ENCODE data around the gene EIF2S1.

EIF2S1 gene

DNA sequence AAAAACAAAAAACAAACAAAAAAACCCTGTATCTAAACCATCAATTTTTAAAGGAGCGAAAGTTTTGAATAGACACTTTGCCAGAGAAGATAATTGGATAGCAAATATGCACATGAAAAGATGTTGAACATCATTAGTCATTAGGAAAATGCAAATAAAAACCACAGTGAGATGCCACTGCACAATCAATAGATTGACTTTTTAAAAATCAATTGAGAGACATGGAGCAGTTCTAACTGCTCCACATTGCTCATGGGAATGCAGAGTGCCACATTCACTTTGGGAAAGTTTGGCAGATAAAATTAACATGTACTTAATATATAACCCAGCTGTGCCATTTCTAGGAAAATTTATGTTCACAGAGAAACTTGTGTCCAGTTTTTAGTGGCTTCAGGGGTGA lies 12.7 kb downstream of the EIF2S1 start:
- no peak overlapping the region for H3K4me3 ChIP-seq (replicated peaks; ENCODE audit: low read depth, low read length)
- TF ChIP-seq, protein P1, sequence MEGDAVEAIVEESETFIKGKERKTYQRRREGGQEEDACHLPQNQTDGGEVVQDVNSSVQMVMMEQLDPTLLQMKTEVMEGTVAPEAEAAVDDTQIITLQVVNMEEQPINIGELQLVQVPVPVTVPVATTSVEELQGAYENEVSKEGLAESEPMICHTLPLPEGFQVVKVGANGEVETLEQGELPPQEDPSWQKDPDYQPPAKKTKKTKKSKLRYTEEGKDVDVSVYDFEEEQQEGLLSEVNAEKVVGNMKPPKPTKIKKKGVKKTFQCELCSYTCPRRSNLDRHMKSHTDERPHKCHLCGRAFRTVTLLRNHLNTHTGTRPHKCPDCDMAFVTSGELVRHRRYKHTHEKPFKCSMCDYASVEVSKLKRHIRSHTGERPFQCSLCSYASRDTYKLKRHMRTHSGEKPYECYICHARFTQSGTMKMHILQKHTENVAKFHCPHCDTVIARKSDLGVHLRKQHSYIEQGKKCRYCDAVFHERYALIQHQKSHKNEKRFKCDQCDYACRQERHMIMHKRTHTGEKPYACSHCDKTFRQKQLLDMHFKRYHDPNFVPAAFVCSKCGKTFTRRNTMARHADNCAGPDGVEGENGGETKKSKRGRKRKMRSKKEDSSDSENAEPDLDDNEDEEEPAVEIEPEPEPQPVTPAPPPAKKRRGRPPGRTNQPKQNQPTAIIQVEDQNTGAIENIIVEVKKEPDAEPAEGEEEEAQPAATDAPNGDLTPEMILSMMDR (IDR thresholded peaks at IDR 0.05; ENCODE audit: low read length, missing control alignments) = no peak
- no peak for DNase-seq (ENCODE audit: low read depth)

DNA sequence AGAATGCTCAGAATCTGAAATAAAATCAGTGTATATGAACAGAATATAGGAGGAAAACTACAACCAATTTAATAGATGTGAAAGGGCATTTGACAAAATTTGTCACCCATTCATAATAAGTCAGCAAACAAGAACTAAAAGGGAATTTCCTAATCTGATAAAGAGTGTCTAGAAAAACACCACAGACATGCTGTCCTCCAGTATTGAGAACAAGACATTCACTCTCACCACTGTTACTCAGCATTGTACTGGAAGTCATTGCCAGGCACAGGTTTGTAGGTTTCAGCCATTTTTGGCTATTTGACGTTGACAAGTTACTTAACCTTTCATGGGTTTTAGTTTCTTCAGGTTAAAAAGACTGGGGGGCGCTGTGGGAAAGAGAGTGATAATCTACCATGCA lies 13.2 kb downstream of the EIF2S1 start:
- no peak for DNase-seq (ENCODE audit: low read depth)
- TF ChIP-seq, protein P1 (IDR thresholded peaks at IDR 0.05; ENCODE audit: low read length, missing control alignments) = no peak
- H3K4me3 ChIP-seq (replicated peaks; ENCODE audit: low read depth, low read length) = no peak overlapping the region

DNA sequence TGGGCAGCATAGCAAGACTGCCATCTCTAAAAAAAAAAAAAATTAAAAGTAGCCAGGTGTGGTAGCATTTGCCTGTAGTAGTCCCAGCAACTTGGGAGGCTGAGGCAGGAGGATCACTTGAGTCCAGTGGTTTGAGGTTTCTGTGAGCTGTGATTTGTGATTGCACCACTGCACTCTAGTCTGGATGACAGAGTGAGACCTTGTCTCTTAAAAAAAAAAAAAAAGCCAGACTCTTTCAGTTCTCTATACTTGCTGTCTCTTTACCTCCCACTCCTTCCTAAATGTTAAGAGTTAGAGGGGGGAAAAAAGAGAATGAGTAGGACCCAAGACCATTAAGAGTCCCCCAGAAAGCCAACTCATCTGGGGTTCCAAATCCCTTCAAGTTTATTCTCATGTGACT lies 17.8 kb downstream of the EIF2S1 start:
- TF ChIP-seq, protein P1 (IDR thresholded peaks at IDR 0.05; ENCODE audit: low read length, missing control alignments) = no peak
- DNase-seq (ENCODE audit: low read depth) = no peak
- no peak overlapping the region for H3K4me3 ChIP-seq (replicated peaks; ENCODE audit: low read depth, low read length)

DNA sequence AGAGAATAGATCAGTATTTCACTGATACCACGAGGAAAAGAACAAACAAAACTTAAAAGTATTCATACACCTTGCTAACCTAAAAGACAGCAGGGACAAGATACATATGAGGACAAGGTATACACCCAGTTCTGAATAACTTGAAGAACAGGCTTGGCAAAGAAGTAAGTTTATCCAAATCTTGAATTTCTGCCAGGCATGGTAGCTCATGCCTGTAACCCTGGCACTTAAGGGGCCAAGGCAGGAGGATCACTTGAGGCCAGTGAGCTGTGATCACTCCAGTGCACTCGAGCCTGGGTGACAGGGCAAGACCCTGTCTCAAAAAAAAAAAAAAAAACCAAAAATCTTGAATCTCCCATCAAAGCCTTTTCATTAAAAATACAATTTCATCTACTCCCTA lies 25.0 kb downstream of the EIF2S1 start:
- no peak for DNase-seq (ENCODE audit: low read depth)
- no peak overlapping the region for H3K4me3 ChIP-seq (replicated peaks; ENCODE audit: low read depth, low read length)
- TF ChIP-seq, protein P1 (IDR thresholded peaks at IDR 0.05; ENCODE audit: low read length, missing control alignments) = no peak

DNA sequence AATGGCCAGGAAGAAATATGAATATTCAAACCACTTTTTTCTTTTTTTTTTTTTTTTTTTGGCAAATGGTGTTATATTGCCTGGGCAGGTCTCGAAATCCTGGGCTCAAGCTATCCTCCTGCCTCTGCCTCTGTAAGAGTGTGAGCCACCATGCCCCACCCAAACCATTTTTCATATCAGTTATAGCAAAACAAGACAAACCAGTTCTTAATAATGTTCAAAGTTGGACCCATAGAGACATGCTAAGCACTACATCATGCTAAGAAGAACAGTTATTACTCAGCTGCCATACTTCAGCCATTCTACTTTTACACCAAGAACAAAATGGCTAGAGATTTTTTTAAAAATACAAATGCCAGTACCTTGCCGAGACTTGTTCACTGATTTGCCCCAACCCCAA lies 25.5 kb downstream of the EIF2S1 start:
- no peak for DNase-seq (ENCODE audit: low read depth)
- TF ChIP-seq, protein P1 (IDR thresholded peaks at IDR 0.05; ENCODE audit: low read length, missing control alignments) = no peak
- H3K4me3 ChIP-seq (replicated peaks; ENCODE audit: low read depth, low read length) = no peak overlapping the region

GRCh38 chr14:67387195-67387594 lies 27.1 kb downstream of the EIF2S1 start:
- TF ChIP-seq, protein P1 (IDR thresholded peaks at IDR 0.05; ENCODE audit: low read length, missing control alignments) = no peak
- H3K4me3 ChIP-seq (replicated peaks; ENCODE audit: low read depth, low read length) = no peak overlapping the region
- peak; percentile 7 for DNase-seq (ENCODE audit: low read depth)

GRCh38 chr14:67389275-67389674 lies 29.1 kb downstream of the EIF2S1 start:
- DNase-seq (ENCODE audit: low read depth) = no peak
- no peak overlapping the region for H3K4me3 ChIP-seq (replicated peaks; ENCODE audit: low read depth, low read length)
- TF ChIP-seq, protein P1 (IDR thresholded peaks at IDR 0.05; ENCODE audit: low read length, missing control alignments) = no peak
